OCI-M1 (cell line): ENCODE data around the gene OR14I1.

Source experiments
- DNase-seq: peaks from one replicate; lab custom pipeline; 2025; lab: John Stamatoyannopoulos, UW

Gene OR14I1

DNA sequence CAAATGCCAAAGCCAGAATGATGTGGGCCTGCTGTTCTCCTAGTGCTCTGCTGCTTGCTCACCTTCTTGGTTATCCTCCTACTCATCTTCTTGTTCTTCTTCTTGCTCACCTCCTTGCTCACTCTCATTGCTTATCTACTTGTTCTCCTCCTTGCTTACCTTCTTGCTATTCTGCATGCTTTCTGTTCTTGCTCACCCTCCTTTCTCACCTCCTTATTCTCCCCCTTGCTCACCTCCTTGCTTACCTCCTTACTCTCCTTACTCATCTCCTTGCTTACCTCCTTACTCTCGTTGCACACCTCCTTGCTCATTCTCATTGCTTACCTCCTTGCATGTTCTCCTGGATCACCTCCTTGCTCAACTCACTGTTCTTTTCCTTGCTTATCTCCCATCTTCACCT, at the start of gene OR14I1:
OR14I1 (minus strand) TSS at position 53 of the 400 bp plus-strand sequence.
- no peak for DNase-seq

DNA sequence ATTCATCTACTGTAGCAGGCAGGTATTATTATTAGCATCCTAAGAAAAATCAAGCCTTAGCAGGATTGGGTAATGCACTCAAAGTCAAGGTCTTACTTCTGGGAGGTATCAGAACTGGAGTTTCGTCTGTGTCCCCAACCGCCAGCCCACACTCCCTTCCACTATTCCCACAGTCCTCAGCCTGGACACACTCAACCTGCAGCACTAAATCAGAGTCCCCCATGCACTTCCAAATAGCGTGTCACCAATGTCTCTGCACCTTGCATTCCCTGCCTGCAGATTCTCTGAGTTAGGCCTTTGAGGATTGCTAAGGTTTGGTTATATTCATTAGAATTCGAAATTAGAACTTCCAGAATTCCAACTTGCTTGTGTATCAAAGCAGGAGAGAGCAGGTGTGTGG, 49.1 kb upstream of the OR14I1 start:
- DNase-seq, result no peak

DNA sequence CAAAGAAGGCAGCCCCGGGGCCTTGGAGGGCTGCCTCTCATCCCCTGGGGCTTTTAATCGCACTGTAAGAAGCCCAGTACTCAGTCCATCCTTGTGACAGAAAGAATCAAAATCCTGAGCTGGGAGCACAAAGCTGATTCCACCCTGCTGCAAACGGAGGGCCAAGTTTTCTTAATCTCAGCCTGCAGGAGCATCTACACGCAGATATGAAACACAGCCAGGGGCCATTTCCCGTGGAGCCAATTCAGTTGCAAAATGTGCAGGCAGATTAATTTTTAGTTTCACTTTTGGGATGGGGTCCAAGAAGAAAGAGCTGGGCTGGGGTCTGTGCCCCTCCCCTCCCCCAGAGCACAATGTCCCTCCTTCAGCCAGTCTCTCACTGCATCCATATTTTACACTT, 48.6 kb upstream of the OR14I1 start:
- peak; percentile 64 for DNase-seq

DNA sequence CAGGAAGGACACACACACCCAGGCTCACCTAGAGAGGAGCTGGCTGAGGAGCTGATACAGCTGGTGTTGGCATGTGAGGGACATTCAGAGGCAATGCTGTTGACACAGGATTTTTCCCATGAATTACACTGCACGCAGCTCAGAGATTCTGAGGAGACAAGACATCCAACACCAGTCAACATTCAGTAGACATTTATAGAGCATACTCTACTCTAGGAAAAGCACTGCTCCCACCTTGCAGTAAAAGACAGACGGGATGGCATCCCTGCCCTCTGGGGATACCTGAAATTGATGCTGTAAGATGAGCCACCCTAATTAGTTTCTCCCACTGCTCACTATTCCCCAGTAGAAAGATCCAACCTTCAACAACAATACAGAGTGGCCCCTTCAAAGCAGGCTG, 47.9 kb upstream of the OR14I1 start:
- DNase-seq, result no peak

DNA sequence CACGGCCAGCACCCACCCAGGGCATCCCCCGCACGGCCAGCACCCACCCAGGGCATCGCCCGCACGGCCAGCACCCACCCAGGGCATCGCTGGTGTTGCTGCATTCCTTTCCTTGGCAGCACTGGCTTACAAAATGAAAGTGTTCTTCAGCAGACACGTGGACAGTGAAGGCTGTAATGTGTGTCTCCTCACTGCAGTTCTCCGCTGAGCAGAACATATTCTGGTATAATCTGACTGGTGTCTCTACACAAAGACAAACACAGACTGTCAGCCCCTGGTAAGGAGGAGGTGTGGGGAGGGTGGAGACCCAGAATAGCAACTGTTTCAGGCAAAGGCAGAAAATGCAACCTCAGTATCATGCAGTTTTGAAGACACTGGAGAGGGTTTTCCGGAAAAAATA, 45.6 kb upstream of the OR14I1 start:
- no peak for DNase-seq

GRCh38 chr1:248740876-248741275, 38.3 kb upstream of the OR14I1 start:
- DNase-seq, result no peak

- DNase-seq, result no peak
Measured at GRCh38 chr1:248739572-248740205, 37.1 kb upstream of the OR14I1 start.

GRCh38 chr1:248737457-248737856, 34.9 kb upstream of the OR14I1 start:
- DNase-seq, result no peak

DNA sequence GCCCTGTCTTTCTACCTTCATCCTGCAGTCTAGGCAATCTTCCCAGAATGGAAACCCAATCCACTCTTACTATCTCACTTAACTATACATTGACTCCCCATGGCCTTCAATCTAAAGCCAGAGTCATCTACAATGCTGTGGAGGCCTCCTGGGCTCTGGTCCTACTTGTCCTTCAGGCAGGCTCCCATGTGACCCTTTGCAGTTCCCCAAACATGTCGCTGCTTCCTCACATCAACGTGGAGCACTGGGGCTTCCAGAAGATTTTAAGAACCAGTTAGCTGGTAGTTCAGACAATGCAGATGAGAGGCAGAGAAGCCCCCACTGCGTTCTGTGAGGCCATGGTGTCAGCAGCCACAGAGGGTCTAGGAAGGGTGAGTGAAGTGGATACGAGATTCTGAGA, 34.4 kb upstream of the OR14I1 start:
- no peak for DNase-seq

GRCh38 chr1:248733566-248733965, 31.0 kb upstream of the OR14I1 start:
- no peak for DNase-seq

GRCh38 chr1:248730507-248731335, 28.2 kb upstream of the OR14I1 start:
- DNase-seq, result no peak

DNA sequence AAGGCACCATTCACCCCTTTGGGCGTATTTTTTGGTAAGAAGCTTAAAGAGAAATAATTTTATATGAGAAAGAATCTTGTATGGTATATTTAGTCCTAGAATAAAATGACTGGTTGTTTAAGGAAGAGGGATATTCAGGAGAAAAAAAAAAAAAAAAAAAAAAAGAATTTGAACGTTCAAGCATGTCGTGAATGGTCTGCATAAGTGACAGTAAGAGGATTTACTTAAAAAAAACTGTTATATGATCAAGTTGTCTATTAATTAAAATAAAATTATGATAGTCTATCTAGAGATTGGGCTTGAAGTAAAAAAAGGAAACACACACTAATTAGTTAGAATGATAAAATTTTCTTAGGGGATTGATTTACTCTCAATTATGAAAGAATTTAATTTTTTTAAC, 11.7 kb upstream of the OR14I1 start:
- no peak for DNase-seq

DNA sequence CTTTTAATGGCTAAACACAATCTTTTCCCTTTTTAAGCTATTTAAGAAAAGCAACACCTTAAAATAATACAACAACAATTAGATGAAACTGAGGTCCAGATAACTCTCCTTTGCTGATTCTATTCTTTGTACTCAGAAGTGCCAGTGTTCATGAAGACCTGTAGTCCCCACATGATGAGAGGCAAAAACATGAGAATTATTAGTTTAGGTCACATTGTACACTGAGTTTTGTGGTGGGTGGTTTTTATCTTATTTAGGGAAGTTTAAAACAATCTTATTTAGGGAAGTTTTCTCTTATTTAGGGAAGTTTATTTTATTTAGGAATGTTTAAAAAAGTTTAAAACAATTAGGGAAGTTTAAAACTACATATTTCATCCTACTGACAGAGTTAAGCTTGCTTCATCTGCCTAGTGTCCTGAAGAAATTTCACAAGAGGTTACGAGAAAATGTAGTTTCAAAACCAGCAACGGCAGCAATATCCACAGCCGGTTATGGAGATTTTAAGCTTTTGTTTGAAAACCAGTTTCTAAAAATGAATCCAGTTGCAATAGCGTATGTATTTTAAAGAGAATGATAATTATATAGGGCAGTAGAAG, 7.8 kb upstream of the OR14I1 start:
- no peak for DNase-seq

GRCh38 chr1:248704606-248705005, 2.0 kb upstream of the OR14I1 start:
- DNase-seq, result no peak

GRCh38 chr1:248703674-248704073, 1.1 kb upstream of the OR14I1 start:
- DNase-seq, result peak; percentile 59

- no peak for DNase-seq
Measured at GRCh38 chr1:248699099-248699498, 3.5 kb downstream of the OR14I1 start.

GRCh38 chr1:248697907-248698306, 4.7 kb downstream of the OR14I1 start:
- DNase-seq, result no peak

DNA sequence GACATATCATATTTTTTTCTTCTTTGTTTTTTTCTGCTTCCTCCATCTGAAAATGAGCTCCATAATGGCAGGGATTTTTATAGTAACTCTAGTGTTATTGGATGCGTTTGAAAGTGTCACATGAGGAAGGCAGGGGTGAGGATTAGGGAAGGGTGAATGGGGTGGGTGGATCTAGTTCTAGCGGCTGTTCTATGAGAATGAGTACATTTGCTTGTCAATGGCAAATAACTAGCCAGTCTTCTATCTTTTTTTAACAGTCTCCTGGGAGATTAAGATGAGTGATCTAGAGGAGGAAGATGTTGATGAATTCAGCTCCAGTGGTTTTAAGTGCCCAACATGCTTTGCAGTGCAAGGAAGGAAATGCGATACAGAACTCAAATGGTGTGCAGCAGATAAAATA, 5.8 kb downstream of the OR14I1 start:
- no peak for DNase-seq

GRCh38 chr1:248696261-248696660, 6.3 kb downstream of the OR14I1 start:
- peak; percentile 78 for DNase-seq

- DNase-seq, result no peak
Measured at GRCh38 chr1:248695451-248696132, 7.0 kb downstream of the OR14I1 start.

DNA sequence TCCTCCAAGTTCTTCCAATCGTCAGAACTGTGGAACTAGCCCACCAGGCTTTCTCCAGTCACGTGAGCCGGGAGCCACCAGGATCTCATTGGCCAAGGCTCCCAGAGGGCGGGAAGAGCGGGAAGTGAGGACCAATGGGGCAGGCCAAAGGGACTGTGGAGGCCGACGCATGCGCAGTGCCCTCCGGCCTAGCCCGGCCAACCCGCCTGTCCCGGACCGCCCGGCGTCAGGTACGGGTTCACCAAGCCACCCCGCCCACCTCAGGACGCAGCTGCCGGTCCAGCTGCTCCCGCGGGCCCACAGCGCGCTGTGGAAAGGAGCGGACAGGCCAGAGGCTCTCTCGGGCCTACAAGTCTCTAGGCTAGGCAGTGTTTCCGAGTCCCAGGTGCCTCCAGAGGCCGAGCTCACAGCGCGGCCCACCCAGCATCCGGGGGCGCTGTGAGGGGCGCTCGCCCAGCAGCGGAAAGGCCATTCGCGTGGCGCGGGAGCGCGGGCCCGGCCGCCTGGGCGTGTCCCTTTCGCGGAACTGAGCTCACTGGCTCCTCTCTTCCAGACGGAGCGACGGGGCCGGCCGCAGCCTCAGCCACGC, 10.9 kb downstream of the OR14I1 start:
- DNase-seq, result no peak
